ENCODE data around the gene PRKN.
"Not testable (repeated sequence)": the region's sequence is repeated elsewhere in the genome, so short reads cannot be mapped to it uniquely, and the experiment has no call there.

The PRKN gene

GRCh38 chr6:162421004-162421403, 306.6 kb downstream of the PRKN start:
- DNase-seq: no peak

GRCh38 chr6:162416831-162417537, 310.6 kb downstream of the PRKN start:
- no peak for DNase-seq

GRCh38 chr6:162416307-162416706, 311.3 kb downstream of the PRKN start:
- no peak for DNase-seq

- no peak for DNase-seq
Measured at GRCh38 chr6:162409741-162410691, 317.6 kb downstream of the PRKN start.

GRCh38 chr6:162408826-162409535, 318.6 kb downstream of the PRKN start:
- no peak for DNase-seq

- DNase-seq: no peak
Measured at GRCh38 chr6:162404951-162405350, 322.6 kb downstream of the PRKN start.

- no peak for DNase-seq
Measured at GRCh38 chr6:162403031-162403430, 324.5 kb downstream of the PRKN start.

GRCh38 chr6:162395181-162395580, 332.4 kb downstream of the PRKN start:
- no peak for DNase-seq

GRCh38 chr6:162390961-162391811, 336.4 kb downstream of the PRKN start:
- not testable (repeated sequence) for DNase-seq

GRCh38 chr6:162389343-162390085, 338.1 kb downstream of the PRKN start:
- no peak for DNase-seq

GRCh38 chr6:162388383-162388777, 339.2 kb downstream of the PRKN start:
- DNase-seq: no peak

- DNase-seq: no peak
Measured at GRCh38 chr6:162387718-162388382, 339.7 kb downstream of the PRKN start.

- DNase-seq: no peak
Measured at GRCh38 chr6:162385980-162386379, 341.6 kb downstream of the PRKN start.

- no peak for DNase-seq
Measured at GRCh38 chr6:162379757-162380409, 347.7 kb downstream of the PRKN start.

- no peak for DNase-seq
Measured at GRCh38 chr6:162377735-162378134, 349.8 kb downstream of the PRKN start.

- DNase-seq: no peak
Measured at GRCh38 chr6:162373868-162374267, 353.7 kb downstream of the PRKN start.

GRCh38 chr6:162373192-162373591, 354.4 kb downstream of the PRKN start:
- no peak for DNase-seq

GRCh38 chr6:162372106-162372505, 355.5 kb downstream of the PRKN start:
- no peak for DNase-seq

GRCh38 chr6:162371121-162371520, 356.4 kb downstream of the PRKN start:
- DNase-seq: no peak

GRCh38 chr6:162369091-162369490, 358.5 kb downstream of the PRKN start:
- no peak for DNase-seq

- DNase-seq: no peak
Measured at GRCh38 chr6:162364488-162364887, 363.1 kb downstream of the PRKN start.
